GM04504 (cell line): ENCODE data around the gene ZPLD1.

ENCODE experiments used
- DNase-seq: peaks from one replicate; pipeline ENCODE4 v3.0.0-alpha.2; 2012; ENCODE audit warnings: low read depth

ZPLD1 gene

GRCh38 chr3:102434715-102435114, at the start of gene ZPLD1:
Gene ZPLD1 (plus strand): TSS chr3:102435015. CDS start chr3:102438488, 3,473 bp downstream.
- no peak for DNase-seq

DNA sequence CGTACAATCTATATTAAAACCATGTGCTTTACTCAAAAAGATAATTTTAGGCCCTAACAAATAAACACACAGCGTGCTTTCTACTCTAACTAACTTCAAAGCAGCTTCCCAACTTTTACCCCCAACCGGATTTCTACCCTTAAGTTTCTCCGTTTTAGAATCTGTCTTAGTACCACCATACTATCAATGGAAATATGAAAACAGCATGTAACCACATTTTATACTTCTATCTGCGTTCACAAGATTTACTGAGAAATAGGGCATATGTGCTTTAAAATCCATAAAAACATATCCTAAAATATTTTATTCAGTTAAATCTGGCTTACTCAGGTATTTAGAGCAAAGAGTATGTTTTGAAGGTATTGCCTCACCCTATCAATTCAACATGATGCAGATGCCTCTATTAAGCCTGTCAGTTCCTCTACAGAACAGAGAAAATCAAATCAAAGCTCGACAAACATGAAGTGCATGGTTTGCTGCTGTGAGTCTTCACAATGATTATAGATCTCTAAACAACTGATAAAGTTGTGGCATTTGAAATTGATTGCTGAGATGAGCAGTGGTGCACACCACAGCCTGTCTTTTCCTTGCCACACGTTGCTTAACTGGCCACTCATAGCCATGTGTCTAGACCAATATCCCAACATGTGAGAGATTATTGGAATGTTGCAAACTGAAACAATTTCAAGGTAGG, 44.5 kb upstream of the ZPLD1 start:
- no peak for DNase-seq

- no peak for DNase-seq
Measured at GRCh38 chr3:102390916-102391315, 43.9 kb upstream of the ZPLD1 start.

DNA sequence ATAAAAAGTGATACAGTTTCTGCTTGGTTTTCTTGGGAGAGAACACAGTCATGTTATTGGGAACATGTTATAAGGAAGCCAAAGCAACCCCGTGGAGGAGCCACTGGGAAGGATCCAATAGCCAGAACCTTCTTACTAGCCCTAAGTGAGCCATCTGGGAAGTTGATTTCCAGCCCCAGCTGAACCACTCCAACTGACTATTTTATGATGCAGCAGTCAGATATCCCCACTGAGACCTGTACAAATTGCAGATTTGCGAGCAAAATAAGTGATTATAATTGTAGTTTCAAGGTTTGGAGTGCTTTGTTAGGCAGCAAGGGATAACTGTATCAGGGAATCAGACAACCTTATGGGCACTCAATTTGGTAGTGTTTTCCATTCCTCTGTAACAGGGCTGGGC, 43.3 kb upstream of the ZPLD1 start:
- DNase-seq = no peak

GRCh38 chr3:102394517-102394916, 40.3 kb upstream of the ZPLD1 start:
- DNase-seq = no peak

- no peak for DNase-seq
Measured at GRCh38 chr3:102398176-102398575, 36.6 kb upstream of the ZPLD1 start.

- no peak for DNase-seq
Measured at GRCh38 chr3:102398666-102399065, 36.1 kb upstream of the ZPLD1 start.

GRCh38 chr3:102400142-102400541, 34.7 kb upstream of the ZPLD1 start:
- DNase-seq = no peak

- no peak for DNase-seq
Measured at GRCh38 chr3:102400766-102401165, 34.0 kb upstream of the ZPLD1 start.

GRCh38 chr3:102410616-102411015, 24.2 kb upstream of the ZPLD1 start:
- DNase-seq = no peak

DNA sequence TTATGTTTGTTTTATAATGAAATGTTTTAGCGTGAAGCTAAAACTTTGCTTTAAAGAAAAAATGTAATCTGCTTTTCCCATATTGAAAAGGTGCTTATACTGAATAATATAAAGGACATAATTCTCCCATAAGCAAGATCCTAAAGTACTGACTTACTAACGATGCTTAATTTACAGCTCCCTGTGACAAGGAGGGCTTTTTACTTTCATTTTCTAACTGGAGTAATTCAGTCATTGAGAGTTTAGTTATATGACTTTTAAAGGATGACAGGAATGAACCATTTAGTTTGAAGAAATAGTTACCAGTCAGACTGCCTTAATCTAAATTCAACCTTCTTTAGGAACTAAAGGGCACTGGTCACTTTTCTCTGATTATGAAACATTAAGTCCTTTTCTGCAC, 19.3 kb upstream of the ZPLD1 start:
- no peak for DNase-seq

DNA sequence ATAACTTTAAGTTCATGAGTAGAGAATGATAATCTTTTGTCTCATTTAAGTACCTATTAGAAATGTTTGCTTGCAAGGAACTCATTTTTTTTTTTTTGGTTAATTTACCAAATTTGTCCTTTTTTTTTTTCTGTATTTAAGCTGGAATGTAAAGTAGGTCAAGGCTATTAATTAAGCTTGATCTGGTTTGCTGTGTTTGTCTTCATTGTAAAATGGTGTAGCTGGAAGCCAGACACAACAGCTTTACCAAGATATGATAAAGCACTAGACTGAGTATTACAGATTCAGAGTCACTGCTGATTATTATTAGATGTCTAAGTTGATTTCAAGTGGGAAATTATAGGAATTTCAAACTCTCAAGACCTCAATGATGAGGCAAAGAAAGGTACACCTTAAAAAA, 15.0 kb upstream of the ZPLD1 start:
- DNase-seq = no peak

- no peak for DNase-seq
Measured at GRCh38 chr3:102441832-102442231, 7.0 kb downstream of the ZPLD1 start.

GRCh38 chr3:102443021-102443420, 8.2 kb downstream of the ZPLD1 start:
- DNase-seq = no peak

DNA sequence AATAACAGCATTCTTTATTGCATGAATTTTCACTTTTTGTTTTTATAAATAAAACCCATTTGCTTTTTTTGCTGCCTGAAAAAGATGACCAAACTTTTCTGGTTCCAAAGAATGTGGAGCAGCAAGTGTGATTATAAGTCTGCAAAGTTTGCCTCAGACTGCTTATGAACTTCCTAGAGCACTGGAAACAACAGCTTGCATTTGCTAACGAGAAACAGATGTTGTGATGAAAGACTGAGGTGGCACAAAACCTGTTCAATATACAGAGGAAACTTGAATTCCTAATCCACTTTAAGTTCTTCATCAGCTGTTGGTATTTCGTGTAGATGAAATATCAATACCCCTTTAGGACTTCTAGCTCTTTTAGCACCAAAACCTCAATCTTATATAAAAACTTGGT, 9.3 kb downstream of the ZPLD1 start:
- DNase-seq = peak; percentile 10

- no peak for DNase-seq
Measured at GRCh38 chr3:102447272-102447671, 12.5 kb downstream of the ZPLD1 start.

DNA sequence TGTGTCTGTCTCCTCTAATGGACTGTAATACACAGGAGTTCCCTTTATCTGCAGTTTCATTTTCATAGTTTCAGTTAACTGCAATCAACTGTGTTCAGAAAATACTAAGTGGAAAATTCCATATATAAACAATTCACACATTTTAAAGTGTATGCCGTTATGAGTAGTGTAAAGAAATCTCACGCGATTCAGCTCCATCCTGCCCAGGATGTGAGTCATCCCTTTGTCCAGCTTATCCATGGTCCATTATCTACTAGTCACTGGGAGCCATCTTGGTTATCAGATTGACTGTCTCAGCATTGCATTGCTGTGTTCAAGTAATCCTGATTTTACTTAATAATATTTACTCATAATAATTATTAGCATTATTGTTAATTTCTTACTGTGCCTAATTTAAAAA, 14.5 kb downstream of the ZPLD1 start:
- no peak for DNase-seq

DNA sequence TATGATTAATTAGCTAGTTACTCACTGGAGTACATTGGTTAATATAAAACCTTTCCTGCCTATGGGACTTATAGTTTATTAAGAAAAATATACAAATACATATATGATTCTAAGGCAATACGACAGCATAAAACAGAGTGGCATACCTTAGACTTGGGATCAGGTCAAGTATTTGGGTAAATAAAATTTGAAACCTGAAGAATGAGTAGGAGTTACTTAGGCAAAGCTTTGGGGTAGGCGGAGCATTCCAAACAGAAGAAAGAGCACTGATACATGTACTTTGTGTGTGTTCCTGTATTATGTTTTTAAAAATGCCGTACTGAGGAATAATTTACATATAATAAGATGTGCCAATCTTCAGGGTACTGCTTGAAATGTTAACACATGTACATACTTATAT, 15.1 kb downstream of the ZPLD1 start:
- no peak for DNase-seq

GRCh38 chr3:102450976-102451375, 16.2 kb downstream of the ZPLD1 start:
- DNase-seq = no peak

DNA sequence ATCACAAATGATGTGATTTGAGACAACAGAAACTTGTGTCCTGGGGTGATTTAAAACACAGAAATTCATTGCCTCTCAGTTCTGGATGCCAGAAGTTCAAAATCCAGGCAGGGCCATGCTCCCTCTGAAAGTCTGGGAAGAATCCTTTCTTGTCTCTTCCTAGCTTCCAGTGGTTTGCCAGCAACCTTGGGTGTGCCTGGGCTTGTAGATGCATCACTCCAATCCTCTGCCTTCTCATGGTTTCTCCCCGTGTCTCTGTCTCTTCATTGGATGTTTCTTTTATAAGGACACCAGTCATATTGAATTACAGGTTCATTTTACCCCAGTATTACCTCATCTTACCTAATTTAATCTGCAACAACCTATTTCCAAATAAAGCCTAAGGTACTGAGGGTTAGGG, 16.7 kb downstream of the ZPLD1 start:
- DNase-seq = no peak

DNA sequence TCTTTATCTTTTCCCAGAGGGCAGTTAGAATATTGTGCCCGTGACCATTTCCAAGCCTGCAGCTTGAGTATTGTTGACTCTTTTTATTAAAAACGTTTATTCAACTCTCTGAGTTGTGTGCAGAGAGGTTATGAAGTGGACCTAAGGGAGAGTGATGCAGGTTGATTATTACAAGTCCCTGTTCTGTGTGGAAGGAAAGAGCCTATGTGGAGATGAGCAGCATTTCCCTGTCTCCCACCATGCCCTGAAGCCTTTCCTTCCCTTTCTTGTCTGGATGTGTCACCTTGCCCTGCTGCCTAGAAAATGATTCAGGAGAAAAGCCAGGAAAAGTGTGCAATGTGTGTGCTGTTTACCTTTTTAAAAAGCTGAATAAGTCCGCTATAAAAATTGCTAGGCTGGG, 19.4 kb downstream of the ZPLD1 start:
- no peak for DNase-seq

DNA sequence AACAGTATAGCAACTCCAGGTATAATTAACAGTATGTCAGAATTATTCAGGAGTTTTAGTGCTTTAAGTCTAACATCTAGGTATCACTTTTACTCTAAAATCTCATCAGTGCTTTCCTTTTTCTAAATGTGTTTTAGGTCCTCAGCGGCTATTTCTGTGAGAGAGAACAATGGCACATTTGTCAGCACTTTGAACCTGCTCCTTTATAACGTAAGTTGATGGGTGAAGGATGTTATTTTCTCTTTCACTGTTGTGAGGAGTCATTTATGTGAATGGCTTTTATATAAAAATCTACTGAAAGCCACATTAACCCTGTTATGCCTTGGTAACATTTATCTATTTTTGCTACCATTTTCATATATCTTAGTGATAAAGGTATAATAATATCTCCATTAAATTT, 22.8 kb downstream of the ZPLD1 start:
- DNase-seq = no peak

GRCh38 chr3:102460579-102460978, 25.8 kb downstream of the ZPLD1 start:
- DNase-seq = no peak

DNA sequence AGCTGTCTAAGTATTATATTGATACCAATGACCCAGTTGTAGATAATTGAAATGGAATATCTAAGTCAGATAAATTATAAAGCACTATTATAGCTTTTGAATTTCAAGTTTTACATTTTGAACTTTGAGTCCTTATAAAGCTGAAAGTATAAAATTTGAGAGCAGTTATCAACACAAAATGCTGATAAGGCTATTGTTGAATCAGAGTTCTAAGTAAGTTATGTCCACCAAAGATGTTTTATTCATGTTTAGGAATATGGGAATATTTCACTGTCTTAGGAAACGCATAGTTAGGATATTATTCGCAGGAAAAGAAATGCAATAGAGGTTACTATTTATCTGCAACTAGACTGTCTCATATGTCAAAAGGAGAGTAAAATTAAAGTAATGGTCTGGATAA, 29.4 kb downstream of the ZPLD1 start:
- no peak for DNase-seq

DNA sequence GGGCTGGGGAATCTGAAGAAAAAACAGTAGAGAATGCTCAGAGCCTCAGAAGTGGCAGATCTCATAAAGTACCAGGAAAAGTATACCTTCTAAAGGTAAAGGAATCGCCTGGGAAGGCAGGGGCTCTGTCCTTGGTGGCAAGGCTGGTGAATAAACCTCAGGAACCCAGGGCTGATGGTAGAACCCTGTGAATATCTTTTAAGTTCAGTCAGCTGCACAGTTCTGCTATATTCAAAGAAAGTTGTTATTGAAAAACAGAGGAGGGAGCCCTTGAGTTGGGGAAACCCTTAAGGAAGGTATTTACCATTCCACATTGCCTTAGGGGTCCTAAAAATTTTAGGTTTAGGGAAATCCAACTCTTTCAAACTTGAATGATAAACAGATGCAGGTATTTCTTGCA, 31.2 kb downstream of the ZPLD1 start:
- DNase-seq = no peak
